Neural progenitor cell (in vitro differentiated cells): ENCODE data around the gene CLEC1A. TPM values are rescaled to one million over a fixed set of nuclear protein-coding genes. Genes with fewer than 3 reads are reported as not detected.

Experiments used
- DNase-seq: peaks from one replicate; pipeline ENCODE4 v3.0.0-alpha.2; 2016; ENCODE audit warnings: low spot score
- H2AFZ ChIP-seq: fragments of 200-600 bp; sonication (generic); replicated peaks from 2 replicates; pipeline ENCODE4 v1.6.1; 2016; ENCODE audit warnings: antibody characterized with exemption
- H3F3A ChIP-seq: fragments of 200-600 bp; sonication (generic); 2 replicates; pipeline ENCODE4 v1.6.1; 2016; ENCODE audit warnings: antibody characterized with exemption, low read depth
- H3K27ac ChIP-seq: fragments of 200-600 bp; sonication (generic); 2 replicates; pipeline ENCODE4 v1.5.1; 2016; ENCODE audit warnings: mild to moderate bottlenecking
- H3K27me3 ChIP-seq: fragments of 200-600 bp; sonication (generic); 2 replicates; pipeline ENCODE4 v1.6.1; 2016; ENCODE audit warnings: mild to moderate bottlenecking, moderate library complexity
- H3K36me3 ChIP-seq: fragments of 200-600 bp; sonication (generic); 2 replicates; pipeline ENCODE4 v1.5.1; 2016
- H3K4me1 ChIP-seq: fragments of 200-600 bp; sonication (generic); 2 replicates; pipeline ENCODE4 v1.6.1; 2016; ENCODE audit warnings: mixed run types
- H3K4me2 ChIP-seq: fragments of 200-600 bp; sonication (generic); 2 replicates; pipeline ENCODE4 v1.6.1; 2016
- H3K4me3 ChIP-seq: fragments of 200-600 bp; sonication (generic); 2 replicates; pipeline ENCODE4 v1.5.1; 2016
- H3K79me2 ChIP-seq: fragments of 200-600 bp; sonication (generic); 2 replicates; pipeline ENCODE4 v1.6.1; 2016; ENCODE audit warnings: low read depth
- H3K9ac ChIP-seq: fragments of 200-600 bp; sonication (generic); 2 replicates; pipeline ENCODE4 v1.6.1; 2016
- H3K9me3 ChIP-seq: fragments of 200-600 bp; sonication (generic); 2 replicates; pipeline ENCODE4 v1.5.1; 2016; ENCODE audit warnings: low read depth
- H4K20me1 ChIP-seq: fragments of 200-600 bp; sonication (generic); 2 replicates; pipeline ENCODE4 v1.6.1; 2016; ENCODE audit warnings: low read depth
- H3K27ac Mint-ChIP-seq: 3 replicates; pipeline ENCODE4 v1.8.0; 2021; ENCODE audit warnings: mixed read lengths
- H3K27me3 Mint-ChIP-seq: 2 replicates; pipeline ENCODE4 v1.8.0; 2022; ENCODE audit warnings: low read depth, mild to moderate bottlenecking, inconsistent platforms, moderate library complexity, mixed read lengths; ENCODE audit not compliant: insufficient read depth
- H3K36me3 Mint-ChIP-seq: 3 replicates; pipeline ENCODE4 v1.8.0; 2021; ENCODE audit warnings: mixed read lengths
- H3K4me1 Mint-ChIP-seq: 3 replicates; pipeline ENCODE4 v1.8.0; 2021; ENCODE audit warnings: mixed read lengths
- H3K4me3 Mint-ChIP-seq: 3 replicates; pipeline ENCODE4 v1.8.0; 2021; ENCODE audit warnings: mild to moderate bottlenecking, moderate library complexity, mixed read lengths
- H3K9me3 Mint-ChIP-seq: 3 replicates; pipeline ENCODE4 v1.8.0; 2020; ENCODE audit warnings: mixed read lengths
- CTCF ChIP-seq: fragments of 200-600 bp; sonication (generic); IDR thresholded peaks from 2 replicates; pipeline ENCODE4 v1.5.1; 2017; ENCODE audit warnings: antibody characterized with exemption, mild to moderate bottlenecking
- EZH2 ChIP-seq: fragments of 200-600 bp; sonication (generic); IDR thresholded peaks from 2 replicates; pipeline ENCODE4 v1.6.1; 2017; ENCODE audit warnings: antibody characterized with exemption, mild to moderate bottlenecking, moderate library complexity
- EZH2phosphoT487 ChIP-seq: fragments of 200-600 bp; sonication (generic); IDR thresholded peaks from 2 replicates; pipeline ENCODE4 v1.6.1; 2017; ENCODE audit warnings: antibody characterized with exemption
- total RNA-seq: library from RNA; depleted of rRNA; stranded (reverse); fragments of >200 nt; gene quantifications from 2 replicates; pipeline ENCODE4 v1.2.3, GENCODE V29; 2015; ENCODE audit warnings: low replicate concordance

CLEC1A gene
- total RNA-seq, 1 donor from 2014 or later, result not detected

GRCh38 chr12:10110256-10110844 lies 11.6 kb upstream of the CLEC1A start:
- Histone ChIP-seq H3K4me1 (no peaks in the 10 kb centered on the region), H3K27me3 (no peaks in the 10 kb centered on the region), H3K9me3 (no peaks in the 10 kb centered on the region), H3K36me3 (no peaks in the 10 kb centered on the region), H3K27ac (no peak overlapping the region), H3K9ac (no peak overlapping the region), H3K4me2 (no peak overlapping the region), H2AFZ (no peak overlapping the region), H3F3A (no peaks in the 10 kb centered on the region), H3K4me3 (no peak overlapping the region), H4K20me1 (no peaks in the 10 kb centered on the region), H3K79me2 (no peaks in the 10 kb centered on the region)
- H3K4me3 Mint-ChIP-seq, result no peak overlapping the region
- TF ChIP-seq EZH2, result no peak
- no peak for TF ChIP-seq CTCF
- no peak for TF ChIP-seq EZH2phosphoT487
- DNase-seq, result no peak
- peaks cover 8% of the 10 kb centered on the region for H3K9me3 Mint-ChIP-seq
- H3K27ac Mint-ChIP-seq, result no peak overlapping the region
- no peaks in the 10 kb centered on the region for H3K36me3 Mint-ChIP-seq
- H3K4me1 Mint-ChIP-seq, result no peaks in the 10 kb centered on the region
- H3K27me3 Mint-ChIP-seq, result peaks cover 6% of the 10 kb centered on the region

GRCh38 chr12:10102322-10102721 lies 3.5 kb upstream of the CLEC1A start:
- no peak for DNase-seq
- Histone ChIP-seq H3K36me3 (no peaks in the 10 kb centered on the region), H3K9ac (no peak overlapping the region), H3K4me1 (peaks cover 8% of the 10 kb centered on the region), H3K27ac (no peak overlapping the region), H3K9me3 (no peaks in the 10 kb centered on the region), H3K27me3 (no peaks in the 10 kb centered on the region), H3K4me3 (no peak overlapping the region), H3K79me2 (no peaks in the 10 kb centered on the region), H3F3A (peaks cover 7% of the 10 kb centered on the region), H4K20me1 (no peaks in the 10 kb centered on the region), H2AFZ (no peak overlapping the region), H3K4me2 (no peak overlapping the region)
- Mint-ChIP-seq H3K4me1 (peaks cover 13% of the 10 kb centered on the region), H3K4me3 (no peak overlapping the region), H3K36me3 (no peaks in the 10 kb centered on the region), H3K27me3 (peaks cover 3% of the 10 kb centered on the region), H3K9me3 (peaks cover 7% of the 10 kb centered on the region), H3K27ac (no peak overlapping the region)
- TF ChIP-seq CTCF, result no peak
- no peak for TF ChIP-seq EZH2
- no peak for TF ChIP-seq EZH2phosphoT487

- H3K9me3 ChIP-seq, result no peaks in the 10 kb centered on the region
- Mint-ChIP-seq H3K27me3 (peaks cover 2% of the 10 kb centered on the region), H3K9me3 (peaks cover 7% of the 10 kb centered on the region), H3K27ac (no peak overlapping the region), H3K36me3 (no peaks in the 10 kb centered on the region), H3K4me1 (peaks cover 14% of the 10 kb centered on the region), H3K4me3 (no peak overlapping the region)
- no peak for DNase-seq
- no peaks in the 10 kb centered on the region for H4K20me1 ChIP-seq
- peaks cover 8% of the 10 kb centered on the region for H3K4me1 ChIP-seq
- H3K27ac ChIP-seq, result no peak overlapping the region
- H3K27me3 ChIP-seq, result no peaks in the 10 kb centered on the region
- H3K36me3 ChIP-seq, result no peaks in the 10 kb centered on the region
- H3K79me2 ChIP-seq, result no peaks in the 10 kb centered on the region
- no peak overlapping the region for H2AFZ ChIP-seq
- peaks cover 7% of the 10 kb centered on the region for H3F3A ChIP-seq
- H3K4me2 ChIP-seq, result no peak overlapping the region
- H3K9ac ChIP-seq, result no peak overlapping the region
- no peak overlapping the region for H3K4me3 ChIP-seq
- TF ChIP-seq EZH2 (no peak), CTCF (no peak), EZH2phosphoT487 (no peak)
These were observed 2.9 kb upstream of the CLEC1A start for GRCh38 chr12:10101648-10102220.
